HepG2 (cell line): ENCODE results near the gene PIGC.

Source experiments
- CTCF ChIP-seq: sonication (generic); formaldehyde crosslinking; IDR thresholded peaks from 2 replicates; pipeline ENCODE4 v1.5.0; 2020; ENCODE audit warnings: mild to moderate bottlenecking, missing genetic modification reagents, moderate library complexity
- EHMT2 ChIP-seq: fragments of 200-600 bp; sonication (generic); IDR thresholded peaks from 2 replicates; pipeline ENCODE4 v1.7.0; 2017; ENCODE audit warnings: antibody characterized with exemption, low read depth, low read length, borderline replicate concordance
- FOXA3 ChIP-seq: IDR thresholded peaks from 2 replicates; pipeline ENCODE4 v1.6.1; 2016; ENCODE audit warnings: missing genetic modification reagents, missing compliant biosample characterization
- FOXP1 ChIP-seq, 2 experiments: fragments of 450-650 bp in 1 of 2; IDR thresholded peaks; 2 replicates each; pipeline ENCODE4 v1.6.1; 2017 to 2018; ENCODE audit warnings: antibody characterized with exemption in 1 of 2
- NFRKB ChIP-seq: fragments of 450-650 bp; IDR thresholded peaks from 2 replicates; pipeline ENCODE4 v1.6.1; 2017
- POLR2A ChIP-seq, 2 experiments: IDR thresholded peaks; 2 replicates each; pipeline ENCODE4 v1.6.1; 2011; ENCODE audit warnings: low read depth in 2 of 2, low read length in 2 of 2, mild to moderate bottlenecking in 1 of 2, moderate library complexity in 1 of 2; ENCODE audit not compliant: insufficient read depth in 1 of 2
- PRDM10 ChIP-seq: sonication (generic); formaldehyde crosslinking; IDR thresholded peaks from 2 replicates; pipeline ENCODE4 v1.4.0; 2020; ENCODE audit warnings: low read depth, missing genetic modification reagents
- SNAPC5 ChIP-seq: sonication (generic); formaldehyde crosslinking; IDR thresholded peaks from 2 replicates; pipeline ENCODE4 v1.8.1; 2023; ENCODE audit warnings: mild to moderate bottlenecking, missing genetic modification reagents, borderline replicate concordance
- SP1 ChIP-seq, 2 experiments: fragments of 450-650 bp in 1 of 2; sonication (generic) in 1 of 2; formaldehyde crosslinking in 1 of 2; IDR thresholded peaks; 2 replicates each; pipeline versions ENCODE4 v1.4.0 to v1.6.1; 2016 to 2020; ENCODE audit warnings: missing genetic modification reagents in 1 of 2
- SUZ12 ChIP-seq: fragments of 150-350 bp; IDR thresholded peaks from 2 replicates; pipeline ENCODE4 v1.6.1; 2014; ENCODE audit warnings: low read depth, low read length
- ZNF597 ChIP-seq: sonication (generic); formaldehyde crosslinking; IDR thresholded peaks from 2 replicates; pipeline ENCODE4 v1.5.0; 2020; ENCODE audit warnings: missing genetic modification reagents

- no peak for TF ChIP-seq FOXP1 (IDR thresholded peaks at IDR 0.05)
- no peak for TF ChIP-seq FOXP1 (CRISPR knock-in tag; IDR thresholded peaks at IDR 0.05)
- no peak for TF ChIP-seq CTCF (CRISPR knock-in tag)
- TF ChIP-seq SUZ12: no peak
- TF ChIP-seq NFRKB: no peak
- TF ChIP-seq SP1 (IDR thresholded peaks at IDR 0.05): no peak
- no peak for TF ChIP-seq SP1 (CRISPR knock-in tag; IDR thresholded peaks at IDR 0.05)
- no peak for TF ChIP-seq EHMT2
- TF ChIP-seq POLR2A (IDR thresholded peaks at IDR 0.05; ENCODE audit: insufficient read depth in 1 of 2, low read depth in 2 of 2, low read length in 2 of 2): no peak
- TF ChIP-seq FOXA3 (CRISPR knock-in tag): no peak
- no peak for TF ChIP-seq PRDM10 (CRISPR knock-in tag)
- TF ChIP-seq ZNF597: no peak
- no peak for TF ChIP-seq SNAPC5 (CRISPR knock-in tag)
These were observed 29.4 kb upstream of the PIGC start for GRCh38 chr1:172473302-172473701.
